ENCODE data around the gene CYB561.

GRCh38 chr17:63429766-63430165, 16.3 kb downstream of the CYB561 start:
- no peak for TF ChIP-seq USF2 (IDR thresholded peaks at IDR 0.05; ENCODE audit: low read depth, low read length)
- no peak for TF ChIP-seq RFX5 (IDR thresholded peaks at IDR 0.05; ENCODE audit: low read depth, low read length)

Measured in IMR-90 (cell line).